Gastrocnemius medialis (tissue), 4 donors: ENCODE results near the gene TXNDC12. TPM values are rescaled to one million over a fixed set of nuclear protein-coding genes. Genes with fewer than 3 reads are reported as not detected.

ENCODE experiments used
- ATAC-seq, 2 donors: fragments of 150-250 bp; one replicate each; pipeline ENCODE4 v1.9.1; 2016
- DNase-seq, 2 donors: peaks; one replicate each; pipeline ENCODE4 v3.0.0-alpha.2; 2019
- H3K27ac ChIP-seq, 4 donors: fragments of 200-600 bp; sonication (generic); 1 replicate in 1 of 4; 2 replicates in 3 of 4; pipeline ENCODE4 v1.5.1; 2016 to 2018; ENCODE audit warnings: mild to moderate bottlenecking in 2 of 4, moderate library complexity in 1 of 4
- H3K27me3 ChIP-seq, 3 donors: fragments of 200-600 bp; sonication (generic) in 2 of 3; 1 replicate in 1 of 3; 2 replicates in 2 of 3; pipeline versions ENCODE4 v1.5.1 to v1.6.0; 2016 to 2019; ENCODE audit warnings: mild to moderate bottlenecking in 1 of 3, moderate library complexity in 1 of 3
- H3K36me3 ChIP-seq, 2 donors: fragments of 200-600 bp; sonication (generic) in 1 of 2; one replicate each; pipeline ENCODE4 v1.5.1; 2017 to 2018
- H3K4me1 ChIP-seq, 2 donors: fragments of 200-600 bp; sonication (generic) in 1 of 2; one replicate each; pipeline ENCODE4 v1.5.1; 2016 to 2017; ENCODE audit warnings: mild to moderate bottlenecking in 2 of 2
- H3K4me3 ChIP-seq, 4 donors: fragments of 200-600 bp; sonication (generic) in 3 of 4; 1 replicate in 1 of 4; 2 replicates in 3 of 4; pipeline ENCODE4 v1.5.1; 2016 to 2019; ENCODE audit warnings: mild to moderate bottlenecking in 2 of 4
- H3K9me3 ChIP-seq, 3 donors: fragments of 200-600 bp; sonication (generic) in 2 of 3; 1 replicate in 1 of 3; 2 replicates in 2 of 3; pipeline ENCODE4 v1.5.1; 2016 to 2019
- CTCF ChIP-seq, 5 experiments: fragments of 450-650 bp in 3 of 5; fragments of 200-600 bp in 2 of 5; sonication (generic) in 2 of 5; IDR thresholded peaks in 4 of 5; conservative IDR thresholded peaks in 1 of 5; 1 replicate in 4 of 5; 2 replicates in 1 of 5; pipeline ENCODE4 v1.5.1; 2016 to 2019; ENCODE audit warnings: antibody characterized with exemption in 5 of 5, mild to moderate bottlenecking in 3 of 5, moderate library complexity in 3 of 5
- POLR2A ChIP-seq, 2 donors: fragments of 450-650 bp; IDR thresholded peaks; one replicate each; pipeline ENCODE4 v1.6.1; 2017; ENCODE audit warnings: antibody characterized with exemption in 2 of 2, mild to moderate bottlenecking in 2 of 2, moderate library complexity in 2 of 2
- in situ Hi-C, 4 donors: fragments of 200-750 bp; cut with MboI; loops; one replicate each; pipeline versions ENCODE4 v1.15.0 to v1.8.0; 2017; ENCODE audit warnings: low sequenced_read_pairs in 4 of 4
- intact Hi-C: fragments of 100-400 bp; cut with DNase I; formaldehyde crosslinking; loops from one replicate; pipeline ENCODE4 v1.15.1; 2023; ENCODE audit warnings: low total_unique reads
- total RNA-seq, 4 donors: library from RNA; depleted of rRNA; stranded (reverse); fragments of >200 nt; gene quantifications; one replicate each; pipeline versions ENCODE4 v1.1.0 to v1.2.3, GENCODE V29; 2016

TXNDC12 gene
- total RNA-seq, 4 donors from 2014 or later, result 19.8 to 25.3 (median 23.3) TPM

- Histone ChIP-seq H3K27me3 (no peaks in the 10 kb centered on the region), H3K4me3 (no peak overlapping the region), H3K36me3 (no peaks in the 10 kb centered on the region), H3K27ac (no peak overlapping the region), H3K4me1 (no peaks in the 10 kb centered on the region), H3K9me3 (no peaks in the 10 kb centered on the region)
- DNase-seq (no peak), ATAC-seq (no peak)
- in situ Hi-C loops, result no loop called here
- TF ChIP-seq POLR2A (IDR thresholded peaks at IDR 0.05) (no peak), CTCF (IDR thresholded peaks at IDR 0.05 in 4 of 5, conservative IDR thresholded peaks at IDR 0.05 in 1 of 5) (no peak)
- intact Hi-C loops, result no loop called here
These were observed 81.2 kb downstream of the TXNDC12 start for GRCh38 chr1:51973587-51974474.

Other genes with a start within 250 kb of the TXNDC12 start
- gene NRDC, start 176.5 kb downstream of the TXNDC12 start, total RNA-seq, result 100 to 1,000 TPM; 180 to 270 (median 239) TPM
- under 1 TPM in 2 of 4 donors, not detected in 2; 0.02 to 0.04 TPM for gene RAB3B, start 64.5 kb downstream of the TXNDC12 start, total RNA-seq
- 1 to 10 TPM; 3.4 to 5.9 (median 5.1) TPM for gene KTI12, start 21.4 kb downstream of the TXNDC12 start, total RNA-seq
- 10 to 100 TPM; 68.4 to 92.9 (median 72.4) TPM for gene BTF3L4, start 1.1 kb upstream of the TXNDC12 start, total RNA-seq
- 10 to 100 TPM; 35.9 to 42.9 (median 41.9) TPM for gene ZFYVE9, start 86.9 kb upstream of the TXNDC12 start, total RNA-seq